GM19324 (cell line): ENCODE data around the gene RHOT2.
"Not testable (repeated sequence)": the region's sequence is repeated elsewhere in the genome, so short reads cannot be mapped to it uniquely, and the experiment has no call there.

Source experiments
- ATAC-seq: cut with Tn5 transposase; IDR thresholded peaks from one replicate; pipeline ENCODE4 v1.9.1; 2021; ENCODE audit warnings: mild to moderate bottlenecking, moderate library complexity; ENCODE audit not compliant: unreplicated experiment, low FRiP score

The RHOT2 gene

GRCh38 chr16:711084-711483 is 43.2 kb downstream of the RHOT2 start:
- ATAC-seq: no peak

- ATAC-seq: no peak
Observed at GRCh38 chr16:711548-712320, 43.8 kb downstream of the RHOT2 start.

- not testable (repeated sequence) for ATAC-seq
Observed at GRCh38 chr16:712740-713250, 44.9 kb downstream of the RHOT2 start.

GRCh38 chr16:714079-714478 is 46.1 kb downstream of the RHOT2 start:
- no peak for ATAC-seq

DNA sequence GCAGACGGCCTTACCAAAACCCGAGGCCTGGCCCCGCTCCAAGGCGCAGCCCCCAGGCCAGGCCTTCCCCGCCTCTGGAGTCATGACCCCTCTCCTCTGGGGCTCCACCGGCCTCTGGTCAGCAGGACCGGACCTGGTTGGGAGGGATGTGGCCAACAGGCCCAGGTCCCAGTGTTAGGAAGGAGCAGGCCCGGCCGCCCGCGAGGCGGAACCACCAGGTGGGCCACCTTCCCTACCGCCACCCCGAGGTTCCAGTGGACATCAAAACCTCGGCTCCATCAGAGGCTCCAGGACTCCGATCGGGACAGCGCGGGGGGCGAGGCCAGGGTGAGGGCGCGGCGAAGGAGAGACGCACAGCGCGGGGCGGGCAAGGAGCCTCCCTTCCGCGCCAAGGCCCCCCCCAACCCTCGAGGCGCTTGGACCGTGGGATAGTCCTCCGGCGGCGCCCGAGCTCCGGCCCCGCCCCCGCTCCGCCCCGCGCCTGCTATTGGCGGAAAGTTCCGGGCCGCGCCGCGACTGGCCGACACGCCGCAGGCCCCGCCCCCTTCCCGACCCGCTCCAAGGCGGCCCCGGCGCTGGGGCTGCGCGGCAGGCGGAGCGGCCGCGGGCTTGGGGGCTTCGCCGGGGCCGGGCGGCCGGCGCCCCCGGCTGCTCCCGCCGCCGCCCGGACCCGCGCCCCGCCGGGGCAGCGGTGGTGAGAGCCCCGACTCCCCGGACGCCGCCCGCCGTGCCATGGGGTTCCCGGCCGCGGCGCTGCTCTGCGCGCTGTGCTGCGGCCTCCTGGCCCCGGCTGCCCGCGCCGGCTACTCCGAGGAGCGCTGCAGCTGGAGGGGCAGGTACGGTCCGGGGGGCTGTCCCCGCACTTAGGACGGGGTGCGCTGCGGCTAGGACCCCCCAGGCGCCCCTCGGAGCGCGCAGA is 46.9 kb downstream of the RHOT2 start, which contains the start of gene METRN:
METRN (plus strand) TSS at position 561 of the 919 bp plus-strand sequence; CDS start at position 733, 172 bp downstream.
- peak; percentile 76 for ATAC-seq

DNA sequence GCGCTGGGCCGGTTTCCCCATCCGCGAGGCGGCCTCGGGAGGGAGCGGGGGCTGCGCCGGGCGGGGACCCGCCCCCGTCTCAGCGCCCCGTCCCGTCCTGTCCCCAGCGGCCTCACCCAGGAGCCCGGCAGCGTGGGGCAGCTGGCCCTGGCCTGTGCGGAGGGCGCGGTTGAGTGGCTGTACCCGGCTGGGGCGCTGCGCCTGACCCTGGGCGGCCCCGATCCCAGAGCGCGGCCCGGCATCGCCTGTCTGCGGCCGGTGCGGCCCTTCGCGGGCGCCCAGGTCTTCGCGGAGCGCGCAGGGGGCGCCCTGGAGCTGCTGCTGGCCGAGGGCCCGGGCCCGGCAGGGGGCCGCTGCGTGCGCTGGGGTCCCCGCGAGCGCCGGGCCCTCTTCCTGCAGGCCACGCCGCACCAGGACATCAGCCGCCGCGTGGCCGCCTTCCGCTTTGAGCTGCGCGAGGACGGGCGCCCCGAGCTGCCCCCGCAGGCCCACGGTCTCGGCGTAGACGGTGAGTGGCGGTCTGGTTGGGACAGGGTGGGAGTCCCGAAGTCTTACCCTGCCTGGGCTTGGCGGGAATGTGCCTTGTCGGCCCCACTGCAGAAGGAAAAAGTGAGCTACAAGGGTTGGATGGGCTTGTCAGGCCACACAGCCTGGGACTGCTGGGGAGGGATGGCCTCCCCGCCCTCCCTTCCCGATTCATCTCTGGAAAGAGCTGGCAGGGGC is 47.7 kb downstream of the RHOT2 start:
- ATAC-seq: peak; percentile 24

- no peak for ATAC-seq
Observed at GRCh38 chr16:716200-716568, 48.3 kb downstream of the RHOT2 start.

GRCh38 chr16:716768-717325 is 48.9 kb downstream of the RHOT2 start:
- ATAC-seq: no peak

DNA sequence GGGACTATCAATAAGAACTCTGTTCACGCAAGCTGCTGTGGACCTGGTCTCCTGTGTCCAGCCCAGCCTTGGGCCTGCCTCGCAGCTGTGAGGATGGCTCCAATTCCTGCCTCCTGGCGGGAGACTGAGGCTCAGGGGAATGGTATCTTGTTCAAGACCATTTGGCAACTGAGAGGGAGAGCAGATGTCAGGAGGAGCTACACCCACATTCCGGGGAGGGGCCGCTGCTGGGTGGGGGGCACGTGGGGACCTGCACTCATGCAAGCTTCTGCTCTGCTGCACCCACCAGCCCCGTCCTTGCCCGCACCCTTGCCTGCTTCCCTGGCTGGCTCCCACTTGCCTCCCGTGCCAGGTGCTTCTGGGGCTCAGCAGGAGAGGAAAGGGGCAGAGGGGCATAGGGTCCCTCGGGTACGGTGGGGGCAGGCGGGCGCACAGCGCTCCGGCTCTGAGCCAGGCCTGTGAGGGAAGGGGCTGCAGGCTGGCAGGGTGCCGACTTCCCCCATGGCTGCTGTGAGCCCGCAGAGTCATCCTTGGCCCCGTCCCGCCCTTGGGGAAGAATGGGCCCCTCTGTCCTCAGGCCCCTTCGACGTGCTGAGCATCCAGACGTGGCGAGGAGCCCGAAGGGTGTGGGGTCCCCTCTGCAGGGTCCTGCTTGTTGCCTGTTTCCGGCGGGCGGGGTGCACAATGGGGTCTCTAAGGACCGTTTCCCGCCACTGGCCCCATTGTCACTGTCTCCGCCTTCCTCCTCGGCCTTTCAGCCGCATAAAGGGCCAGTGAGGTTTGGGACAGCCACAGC is 49.7 kb downstream of the RHOT2 start:
- ATAC-seq: no peak

DNA sequence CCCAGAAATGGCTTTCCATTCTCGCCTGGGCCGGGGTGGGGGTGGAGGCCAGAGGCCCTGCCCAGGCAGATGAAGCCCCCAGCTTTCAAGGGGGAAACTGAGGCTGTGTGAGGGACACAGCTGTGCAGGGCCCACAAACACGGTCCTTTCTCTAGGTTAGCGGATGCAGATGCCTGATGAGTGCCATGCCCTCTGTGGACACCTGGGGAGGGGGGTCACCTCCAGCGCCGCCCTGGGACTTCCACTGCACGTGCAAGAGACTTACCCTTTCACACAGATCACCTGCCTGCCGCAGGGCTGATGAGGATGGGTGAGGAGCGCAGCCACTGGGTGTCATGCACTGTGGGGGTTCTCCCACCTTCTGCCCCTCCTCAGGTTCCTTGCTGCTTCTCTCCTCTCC is 50.5 kb downstream of the RHOT2 start:
- no peak for ATAC-seq

DNA sequence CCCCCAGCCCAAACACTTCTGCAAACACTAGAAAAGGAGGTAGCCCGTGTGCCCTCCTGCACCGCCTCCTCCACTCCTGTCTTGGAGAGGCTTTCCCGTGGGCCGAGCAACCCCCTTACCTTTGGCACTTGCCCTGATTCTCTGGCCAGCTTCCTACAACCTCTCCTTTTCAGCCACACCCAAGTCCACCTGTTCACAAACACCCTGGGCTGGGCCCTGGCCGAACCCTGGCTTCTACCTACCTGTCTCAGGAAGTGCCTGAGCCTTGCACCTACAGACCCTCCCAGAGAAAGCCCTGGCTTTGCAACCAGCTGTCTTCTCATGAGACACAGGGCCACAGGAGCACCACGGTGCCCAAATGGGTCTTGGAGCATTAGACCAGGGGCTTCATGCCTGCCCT is 51.0 kb downstream of the RHOT2 start:
- no peak for ATAC-seq

- ATAC-seq: no peak
Observed at GRCh38 chr16:719815-720446, 52.0 kb downstream of the RHOT2 start.

GRCh38 chr16:720447-720989 is 52.6 kb downstream of the RHOT2 start:
- peak; percentile 18 for ATAC-seq

DNA sequence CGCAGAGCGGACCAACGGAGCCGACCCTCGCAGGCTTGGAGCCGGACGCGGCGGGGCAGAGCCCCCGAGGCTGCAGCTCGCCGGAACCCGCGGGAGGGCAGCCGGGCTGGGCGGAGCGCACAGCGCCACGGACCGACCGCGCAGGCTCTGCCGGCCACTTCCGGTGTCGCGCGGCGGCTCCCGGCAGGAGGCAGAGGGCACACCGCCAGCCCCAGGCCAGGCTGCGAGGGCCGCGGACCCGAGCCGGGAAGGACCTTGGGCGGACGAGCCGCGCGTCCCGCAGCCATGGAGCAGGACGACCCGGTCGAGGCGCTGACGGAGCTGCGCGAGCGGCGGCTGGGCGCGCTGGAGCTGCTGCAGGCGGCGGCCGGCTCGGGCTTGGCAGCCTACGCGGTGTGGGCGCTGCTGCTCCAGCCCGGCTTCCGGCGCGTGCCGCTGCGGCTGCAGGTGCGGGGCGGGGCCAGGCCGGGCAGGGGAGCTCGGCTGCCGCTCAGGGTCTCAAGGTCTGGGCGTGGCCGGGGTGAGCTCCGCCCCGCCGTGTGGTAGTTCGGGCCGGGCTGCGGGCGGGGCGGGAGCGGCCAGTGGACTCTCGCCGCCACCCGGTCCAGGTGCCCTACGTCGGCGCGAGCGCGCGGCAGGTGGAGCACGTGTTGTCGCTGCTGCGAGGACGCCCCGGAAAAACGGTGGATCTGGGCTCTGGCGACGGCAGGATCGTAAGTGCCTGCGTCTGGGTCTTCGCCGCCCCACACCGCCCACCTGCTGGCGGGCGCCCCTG is 53.2 kb downstream of the RHOT2 start, which contains the start of gene ANTKMT:
ANTKMT (plus strand) TSS at position 157 of the 775 bp plus-strand sequence; CDS start at position 286, 129 bp downstream.
- peak; percentile 74 for ATAC-seq

DNA sequence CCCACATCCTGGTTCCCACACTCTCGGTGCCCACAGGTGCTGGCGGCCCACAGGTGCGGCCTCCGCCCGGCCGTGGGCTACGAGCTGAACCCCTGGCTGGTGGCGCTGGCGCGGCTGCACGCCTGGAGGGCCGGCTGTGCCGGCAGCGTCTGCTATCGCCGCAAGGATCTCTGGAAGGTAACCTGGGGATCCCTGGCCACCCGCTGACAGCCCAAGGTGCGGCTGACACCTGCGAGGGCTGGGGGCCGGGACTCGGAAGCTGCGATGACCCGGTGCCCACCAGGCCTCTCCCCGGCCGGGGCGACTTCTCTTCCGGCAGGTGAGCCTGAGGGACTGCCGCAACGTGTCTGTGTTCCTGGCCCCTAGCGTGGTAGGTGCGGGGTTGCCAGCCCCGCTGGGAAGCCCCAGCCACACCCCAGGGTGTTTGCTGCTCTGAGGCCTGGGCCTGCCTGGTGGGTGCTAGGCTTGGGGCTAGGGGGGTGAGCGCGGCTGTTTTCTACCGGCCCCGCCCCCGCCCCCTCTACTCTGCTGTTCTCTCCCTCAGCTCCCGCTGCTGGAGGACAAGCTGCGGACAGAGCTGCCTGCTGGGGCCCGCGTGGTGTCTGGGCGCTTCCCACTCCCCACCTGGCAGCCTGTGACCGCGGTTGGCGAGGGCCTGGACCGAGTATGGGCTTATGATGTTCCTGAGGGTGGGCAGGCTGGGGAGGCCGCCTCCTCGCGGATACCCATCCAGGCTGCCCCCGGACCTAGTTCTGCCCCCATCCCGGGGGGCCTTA is 54.0 kb downstream of the RHOT2 start:
- ATAC-seq: no peak

GRCh38 chr16:722835-723633 is 55.1 kb downstream of the RHOT2 start:
- ATAC-seq: no peak
